ENCODE measurements around the gene SLC6A5.

DNA sequence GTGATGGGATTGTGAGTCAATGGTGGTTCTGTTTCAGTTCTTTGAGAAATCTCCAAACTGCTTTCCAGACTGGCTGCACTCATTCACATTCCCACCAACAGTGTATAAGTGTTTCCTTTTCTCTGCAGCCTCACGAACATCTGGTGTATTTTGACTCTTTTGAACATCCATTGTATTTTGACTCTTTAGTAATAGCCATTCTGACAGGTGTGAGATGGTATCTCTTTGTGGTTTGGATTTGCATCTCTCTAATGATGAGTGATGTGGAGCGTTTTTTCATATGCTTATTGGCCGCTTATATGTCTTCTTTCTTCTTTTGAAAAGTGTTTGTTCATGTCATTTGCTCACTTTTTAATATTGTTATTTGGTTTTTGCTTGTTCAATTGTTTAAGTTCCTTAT is 89.4 kb downstream of the SLC6A5 start:
- no peak for TF ChIP-seq EZH2 (IDR thresholded peaks at IDR 0.05; ENCODE audit: borderline replicate concordance, low read depth, low read length, severe bottlenecking)
- TF ChIP-seq, protein P1, sequence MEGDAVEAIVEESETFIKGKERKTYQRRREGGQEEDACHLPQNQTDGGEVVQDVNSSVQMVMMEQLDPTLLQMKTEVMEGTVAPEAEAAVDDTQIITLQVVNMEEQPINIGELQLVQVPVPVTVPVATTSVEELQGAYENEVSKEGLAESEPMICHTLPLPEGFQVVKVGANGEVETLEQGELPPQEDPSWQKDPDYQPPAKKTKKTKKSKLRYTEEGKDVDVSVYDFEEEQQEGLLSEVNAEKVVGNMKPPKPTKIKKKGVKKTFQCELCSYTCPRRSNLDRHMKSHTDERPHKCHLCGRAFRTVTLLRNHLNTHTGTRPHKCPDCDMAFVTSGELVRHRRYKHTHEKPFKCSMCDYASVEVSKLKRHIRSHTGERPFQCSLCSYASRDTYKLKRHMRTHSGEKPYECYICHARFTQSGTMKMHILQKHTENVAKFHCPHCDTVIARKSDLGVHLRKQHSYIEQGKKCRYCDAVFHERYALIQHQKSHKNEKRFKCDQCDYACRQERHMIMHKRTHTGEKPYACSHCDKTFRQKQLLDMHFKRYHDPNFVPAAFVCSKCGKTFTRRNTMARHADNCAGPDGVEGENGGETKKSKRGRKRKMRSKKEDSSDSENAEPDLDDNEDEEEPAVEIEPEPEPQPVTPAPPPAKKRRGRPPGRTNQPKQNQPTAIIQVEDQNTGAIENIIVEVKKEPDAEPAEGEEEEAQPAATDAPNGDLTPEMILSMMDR (IDR thresholded peaks at IDR 0.05; ENCODE audit: borderline replicate concordance, extremely low read depth, low read length, poor library complexity, severe bottlenecking), result no peak
